ENCODE data around the gene RHD.
"Not testable (repeated sequence)": the region's sequence is repeated elsewhere in the genome, so short reads cannot be mapped to it uniquely, and the experiment has no call there.

Gene RHD

GRCh38 chr1:25308168-25308567, 35.9 kb downstream of the RHD start:
- not testable (repeated sequence) for DNase-seq (ENCODE audit: low spot score)

- DNase-seq (ENCODE audit: low spot score) = not testable (repeated sequence)
Measured at GRCh38 chr1:25309085-25309484, 36.8 kb downstream of the RHD start.

- not testable (repeated sequence) for DNase-seq (ENCODE audit: low spot score)
Measured at GRCh38 chr1:25309486-25309885, 37.2 kb downstream of the RHD start.

GRCh38 chr1:25312806-25313470, 40.6 kb downstream of the RHD start:
- DNase-seq (ENCODE audit: low spot score) = not testable (repeated sequence)

GRCh38 chr1:25320314-25320938, 48.1 kb downstream of the RHD start:
- DNase-seq (ENCODE audit: low spot score) = not testable (repeated sequence)

- not testable (repeated sequence) for DNase-seq (ENCODE audit: low spot score)
Measured at GRCh38 chr1:25322127-25322526, 49.8 kb downstream of the RHD start.

- not testable (repeated sequence) for DNase-seq (ENCODE audit: low spot score)
Measured at GRCh38 chr1:25324407-25324806, 52.1 kb downstream of the RHD start.

- not testable (repeated sequence) for DNase-seq (ENCODE audit: low spot score)
Measured at GRCh38 chr1:25327864-25328790, 55.8 kb downstream of the RHD start.

- not testable (repeated sequence) for DNase-seq (ENCODE audit: low spot score)
Measured at GRCh38 chr1:25328791-25329185, 56.5 kb downstream of the RHD start.

- DNase-seq (ENCODE audit: low spot score) = not testable (repeated sequence)
Measured at GRCh38 chr1:25329336-25329735, 57.0 kb downstream of the RHD start.

GRCh38 chr1:25329950-25330349, 57.6 kb downstream of the RHD start:
- DNase-seq (ENCODE audit: low spot score) = not testable (repeated sequence)

GRCh38 chr1:25336922-25337354, 64.6 kb downstream of the RHD start:
- DNase-seq (ENCODE audit: low spot score) = not testable (repeated sequence)

- not testable (repeated sequence) for DNase-seq (ENCODE audit: low spot score)
Measured at GRCh38 chr1:25337483-25338187, 65.3 kb downstream of the RHD start.

- DNase-seq (ENCODE audit: low spot score) = peak; percentile 90
Measured at GRCh38 chr1:25338188-25338981, 66.1 kb downstream of the RHD start, which contains the start of gene TMEM50A. TSS of gene TMEM50A (plus strand) at chr1:25338334. CDS start at chr1:25340487, 2,153 bp downstream.

GRCh38 chr1:25338986-25339385, 66.7 kb downstream of the RHD start:
- no peak for DNase-seq (ENCODE audit: low spot score)

GRCh38 chr1:25341746-25342145, 69.4 kb downstream of the RHD start:
- no peak for DNase-seq (ENCODE audit: low spot score)

GRCh38 chr1:25342846-25343245, 70.5 kb downstream of the RHD start:
- no peak for DNase-seq (ENCODE audit: low spot score)

GRCh38 chr1:25343872-25344271, 71.6 kb downstream of the RHD start:
- no peak for DNase-seq (ENCODE audit: low spot score)

GRCh38 chr1:25347556-25347955, 75.2 kb downstream of the RHD start:
- DNase-seq (ENCODE audit: low spot score) = no peak

- DNase-seq (ENCODE audit: low spot score) = no peak
Measured at GRCh38 chr1:25349606-25350005, 77.3 kb downstream of the RHD start.

GRCh38 chr1:25355841-25356395, 83.6 kb downstream of the RHD start:
- no peak for DNase-seq (ENCODE audit: low spot score)

Data from D341Med (cell line).